SK-N-SH (cell line): Measurements from ENCODE around the gene KRT80.

Experiments used
- CHD2 ChIP-seq: fragments of 150-350 bp; IDR thresholded peaks from 2 replicates; pipeline ENCODE4 v1.6.1; 2018; ENCODE audit warnings: low read length; ENCODE audit not compliant: partially characterized antibody
- CTCF ChIP-seq: fragments of 200-600 bp; sonication (generic); IDR thresholded peaks from 2 replicates; pipeline ENCODE4 v1.6.1; 2017; ENCODE audit warnings: antibody characterized with exemption, mild to moderate bottlenecking, moderate library complexity
- ELF1 ChIP-seq: IDR thresholded peaks from 2 replicates; pipeline ENCODE4 v1.4.0; 2012
- NRF1 ChIP-seq: IDR thresholded peaks from 2 replicates; pipeline ENCODE4 v1.6.1; 2012; ENCODE audit warnings: low read depth, mild to moderate bottlenecking, low read length
- PBX3 ChIP-seq: IDR thresholded peaks from 2 replicates; pipeline ENCODE4; 2012
- POLR2AphosphoS5 ChIP-seq: IDR thresholded peaks from 2 replicates; pipeline ENCODE4 v1.6.1; 2012; ENCODE audit warnings: low read depth, low read length
- RCOR1 ChIP-seq: fragments of 150-350 bp; IDR thresholded peaks from 2 replicates; pipeline ENCODE4 v1.6.1; 2017; ENCODE audit warnings: antibody characterized with exemption, low read length
- RFX5 ChIP-seq: IDR thresholded peaks from 2 replicates; pipeline ENCODE4 v1.6.1; 2012; ENCODE audit warnings: mild to moderate bottlenecking, improper control_type of control experiment, low read length
- RXRA ChIP-seq: IDR thresholded peaks from 2 replicates; pipeline ENCODE4 v1.4.0; 2012; ENCODE audit warnings: low read depth, mild to moderate bottlenecking, borderline replicate concordance
- SIN3A ChIP-seq: IDR thresholded peaks from 2 replicates; pipeline ENCODE4 v1.6.1; 2012; ENCODE audit warnings: low read depth, mild to moderate bottlenecking, low read length, moderate library complexity, borderline replicate concordance
- SMC3 ChIP-seq: IDR thresholded peaks from 2 replicates; pipeline ENCODE4 v1.6.1; 2012; ENCODE audit warnings: low read depth, low read length, improper control_type of control experiment
- TAF1 ChIP-seq: IDR thresholded peaks from 2 replicates; pipeline ENCODE4 v1.6.1; 2012; ENCODE audit warnings: low read depth, mild to moderate bottlenecking, low read length, moderate library complexity, borderline replicate concordance
- USF2 ChIP-seq: fragments of 150-350 bp; IDR thresholded peaks from 2 replicates; pipeline ENCODE4 v1.6.1; 2017; ENCODE audit warnings: antibody characterized with exemption, low read length, low read depth, borderline replicate concordance
- YY1 ChIP-seq: IDR thresholded peaks from 2 replicates; pipeline ENCODE4 v1.4.0; 2012; ENCODE audit warnings: low read depth, mild to moderate bottlenecking

- no peak for TF ChIP-seq POLR2AphosphoS5
- TF ChIP-seq CHD2, result peak; percentile 10
- no peak for TF ChIP-seq ELF1
- no peak for TF ChIP-seq USF2
- TF ChIP-seq NRF1, result no peak
- TF ChIP-seq CTCF, result no peak
- TF ChIP-seq RFX5, result no peak
- no peak for TF ChIP-seq YY1
- no peak for TF ChIP-seq SIN3A
- no peak for TF ChIP-seq SMC3
- no peak for TF ChIP-seq TAF1
- 0 out of 2 replicates have a peak, but pooled peaks have one; percentile 52 for TF ChIP-seq RCOR1
- no peak for TF ChIP-seq PBX3
- no peak for TF ChIP-seq RXRA
Measured at GRCh38 chr12:52203079-52203921, 11.5 kb upstream of the KRT80 start.
